ENCODE results near the gene ITPK1. TPM values are rescaled to one million over a fixed set of nuclear protein-coding genes. Genes with fewer than 3 reads are reported as not detected.

The ITPK1 gene
- total RNA-seq, 1 donor from 2014 or later: 25.3 TPM

DNA sequence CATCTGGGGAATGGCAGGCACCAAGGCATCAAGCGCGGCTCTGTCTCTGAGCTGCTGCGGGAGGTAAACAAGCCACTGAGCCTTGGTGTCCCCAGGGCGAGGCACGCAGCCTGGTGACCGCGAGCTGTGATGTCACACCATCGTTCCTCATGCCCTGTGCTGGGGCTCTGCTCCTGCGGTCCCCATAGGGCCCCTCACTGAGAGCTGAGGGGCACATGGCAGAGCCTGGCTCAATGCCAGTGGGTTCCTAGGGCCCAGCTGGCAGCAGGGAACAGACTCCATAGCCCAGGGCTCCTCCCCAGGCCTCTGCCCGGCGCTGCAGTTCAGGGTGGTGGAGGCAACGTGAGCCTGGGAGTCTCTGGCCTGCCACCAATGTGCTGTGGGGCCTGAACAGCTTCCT, 170.2 kb downstream of the ITPK1 start:
- FAIRE-seq: no peak
- DNase-seq (ENCODE audit: low spot score in 2 of 2): no peak

DNA sequence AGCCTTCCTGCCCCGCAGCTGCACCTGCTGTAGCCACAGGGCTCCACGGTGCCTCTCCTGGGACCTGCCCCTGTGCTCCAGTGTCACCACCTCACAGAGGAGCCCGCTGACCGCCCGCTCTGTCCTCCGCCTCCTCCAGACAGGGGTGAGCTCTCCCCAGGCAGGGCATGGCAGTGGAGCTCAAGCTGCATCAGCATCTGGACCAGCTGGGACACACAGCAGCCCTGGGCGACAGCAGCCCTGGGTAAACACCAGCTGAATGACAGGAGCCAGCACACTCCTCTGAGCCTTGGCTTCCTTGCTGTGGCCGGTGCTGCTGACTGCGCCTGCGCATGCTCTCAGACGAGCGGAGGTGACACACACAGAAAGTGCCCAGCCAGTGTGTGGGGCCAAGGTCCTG, 170.7 kb downstream of the ITPK1 start:
- DNase-seq (ENCODE audit: low spot score in 2 of 2): no peak
- FAIRE-seq: no peak

DNA sequence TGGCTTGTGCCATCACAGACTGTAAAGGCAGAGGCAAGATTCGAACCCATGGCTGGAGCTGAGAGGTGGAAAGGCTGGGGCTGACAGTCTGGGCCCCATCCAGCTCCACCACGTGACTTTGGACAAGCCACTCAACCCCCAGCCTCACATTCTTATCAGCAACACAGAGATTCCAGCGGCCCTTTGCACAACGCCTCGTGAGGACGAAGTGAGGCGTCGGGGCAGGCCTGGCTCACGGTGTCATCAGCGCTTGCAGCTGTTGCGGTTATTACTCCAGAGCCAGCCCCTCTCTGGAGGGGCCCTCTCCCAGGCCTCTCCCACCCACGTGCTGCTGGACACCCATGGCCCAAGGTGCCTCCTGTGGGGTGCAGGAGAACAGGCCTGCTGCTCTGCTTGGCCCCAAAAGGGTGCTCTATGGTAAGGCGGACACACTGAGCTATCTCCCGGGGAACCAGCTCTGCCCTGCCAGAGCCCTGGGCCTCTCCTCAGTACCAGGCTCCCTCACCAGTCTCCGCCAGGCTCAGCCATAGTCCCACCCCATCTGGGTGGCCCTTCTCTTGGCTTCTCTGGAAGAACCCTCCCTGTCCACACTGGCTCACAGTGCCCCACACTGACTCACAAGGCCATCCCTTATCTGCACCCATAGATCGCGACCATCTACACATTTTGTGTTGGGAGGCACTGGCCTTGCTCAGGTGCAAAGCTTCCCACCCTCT, 171.7 kb downstream of the ITPK1 start:
- DNase-seq (ENCODE audit: low spot score in 2 of 2) (no peak), FAIRE-seq (no peak)

DNA sequence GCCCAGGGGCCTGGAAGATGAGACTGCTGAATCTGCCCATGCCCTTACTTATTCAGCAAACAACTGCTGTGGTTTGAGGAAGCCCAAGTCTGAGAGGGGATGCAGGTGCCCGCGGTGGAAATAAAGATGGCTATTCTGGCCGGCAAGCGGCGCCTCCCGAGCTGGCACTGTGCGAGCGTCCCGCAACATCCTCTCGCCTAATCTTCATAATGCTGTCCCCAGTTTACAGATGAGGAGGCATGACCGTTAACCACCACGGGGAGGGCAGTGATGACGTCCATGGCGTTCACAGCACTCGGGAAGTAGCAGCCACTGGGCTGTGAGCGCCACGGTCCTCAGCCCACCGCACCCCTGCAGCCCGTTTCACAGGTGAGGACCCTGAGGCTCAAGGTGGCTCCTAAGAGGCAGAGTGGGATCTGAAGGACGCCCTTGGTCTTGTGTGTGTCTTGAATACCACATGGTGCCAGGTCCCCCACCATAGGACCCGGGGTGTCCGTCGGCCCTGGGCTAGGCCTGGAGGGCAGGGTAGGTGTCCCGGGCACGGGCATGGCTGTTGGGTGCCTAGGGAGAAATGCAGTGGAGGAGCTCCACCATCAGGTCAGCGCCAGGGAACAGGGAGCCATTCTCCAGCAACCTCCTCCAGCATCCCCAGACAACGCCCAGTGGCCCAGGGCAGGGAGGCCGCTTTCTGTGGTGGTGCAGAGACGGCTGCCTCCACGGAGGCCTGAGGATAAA, 172.6 kb downstream of the ITPK1 start:
- DNase-seq (ENCODE audit: low spot score in 2 of 2): no peak
- FAIRE-seq: no peak

DNA sequence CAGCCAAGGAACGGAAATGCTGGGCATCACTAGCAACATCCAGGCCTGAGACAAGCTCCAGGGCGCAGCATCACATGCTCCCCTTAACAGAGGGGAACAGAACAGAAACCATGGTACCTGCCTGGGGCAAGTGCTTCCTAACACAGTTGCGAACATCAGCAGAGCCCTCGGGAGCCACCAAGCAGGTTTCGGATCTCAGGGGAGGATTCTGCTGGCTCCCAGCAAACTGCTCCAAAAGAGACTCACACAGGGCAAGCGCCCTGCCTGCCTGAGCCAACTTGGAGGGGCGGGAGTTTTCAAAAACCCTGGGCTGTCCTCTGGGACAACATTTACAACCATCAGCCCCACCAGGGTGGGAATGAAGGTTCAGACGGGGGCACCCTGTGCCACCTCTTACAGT, 173.1 kb downstream of the ITPK1 start:
- FAIRE-seq (no peak), DNase-seq (ENCODE audit: low spot score in 2 of 2) (no peak)

DNA sequence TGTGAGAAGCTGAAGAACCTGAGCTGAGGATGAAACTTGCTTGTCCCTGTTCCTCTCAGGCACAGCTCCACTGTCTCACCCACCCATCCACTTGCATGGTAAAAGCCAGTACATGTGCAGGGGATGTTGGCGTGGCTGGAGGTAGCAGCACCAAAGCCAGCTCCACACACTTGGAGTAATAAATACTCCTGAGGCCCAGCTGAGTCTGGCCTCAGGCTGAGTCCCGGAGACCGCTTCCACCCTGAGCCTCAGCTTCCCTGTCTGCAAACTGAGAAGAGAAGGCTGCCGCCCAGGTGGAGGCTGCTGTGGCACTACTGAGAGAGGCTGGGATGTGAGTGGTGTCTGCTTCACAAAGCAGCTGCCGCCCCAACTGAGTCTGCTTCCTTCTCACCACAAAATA, 173.6 kb downstream of the ITPK1 start:
- DNase-seq (ENCODE audit: low spot score in 2 of 2): no peak
- FAIRE-seq: no peak

DNA sequence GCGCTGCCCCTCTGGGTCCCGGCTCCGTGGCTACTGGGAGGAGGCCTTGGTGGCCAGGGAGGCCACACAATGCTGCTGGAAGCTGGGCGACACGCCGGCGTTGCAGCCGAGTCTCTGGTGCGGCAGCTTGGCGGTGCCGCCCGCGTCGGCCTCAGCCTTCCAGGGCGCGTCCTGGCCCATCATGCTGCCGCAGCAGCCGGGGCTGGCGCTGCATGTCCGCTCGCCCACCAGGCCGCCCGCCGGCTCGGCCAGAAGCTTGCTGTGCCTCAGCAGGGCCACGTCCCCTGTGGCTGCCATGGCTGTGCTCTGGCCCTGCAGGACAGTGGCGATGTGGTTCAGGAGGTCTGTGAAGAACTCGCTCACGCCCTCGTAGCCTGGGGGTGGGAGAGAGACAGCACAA, 174.2 kb downstream of the ITPK1 start:
- FAIRE-seq (no peak), DNase-seq (ENCODE audit: low spot score in 2 of 2) (no peak)

DNA sequence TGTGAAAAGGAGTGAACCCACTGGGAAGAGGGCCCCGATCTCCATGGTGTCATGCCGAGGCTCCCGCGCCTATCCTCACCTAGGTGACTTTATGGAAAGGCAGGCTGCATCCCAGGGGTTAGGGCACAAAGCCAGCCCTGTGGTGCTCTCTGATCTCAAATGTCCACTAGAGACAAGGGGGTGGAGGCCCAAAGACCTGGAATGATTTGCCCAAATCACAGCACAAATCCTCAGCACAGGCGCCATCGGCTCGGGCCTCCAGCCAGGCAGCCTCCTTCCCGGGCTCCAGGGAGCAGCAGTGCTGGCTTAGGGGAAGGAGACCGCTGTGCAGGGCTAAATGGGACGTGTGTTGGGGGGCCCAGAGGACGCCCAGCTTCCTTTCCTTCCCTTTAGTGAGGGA, 175.2 kb downstream of the ITPK1 start:
- FAIRE-seq (no peak), DNase-seq (ENCODE audit: low spot score in 2 of 2) (no peak)

DNA sequence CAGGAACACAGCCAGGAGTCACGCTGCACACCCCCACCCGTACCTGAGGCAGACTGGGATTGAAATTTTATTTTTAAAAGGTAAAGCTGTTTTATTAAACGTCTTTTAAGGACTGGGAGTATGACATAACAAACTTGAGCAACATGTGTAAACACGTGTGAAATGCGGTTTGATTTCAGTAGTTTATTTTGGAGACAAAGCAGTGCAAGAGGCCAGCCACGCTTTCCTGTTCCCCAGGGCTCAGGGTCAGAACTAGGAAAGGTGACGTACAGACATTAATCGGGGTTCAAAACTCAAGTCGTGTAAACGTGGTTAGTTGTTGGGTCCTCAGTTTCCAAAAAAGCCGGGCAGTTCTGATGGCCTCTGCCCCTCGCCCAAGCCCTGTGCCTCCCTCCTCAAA, 176.0 kb downstream of the ITPK1 start:
- no peak for FAIRE-seq

DNA sequence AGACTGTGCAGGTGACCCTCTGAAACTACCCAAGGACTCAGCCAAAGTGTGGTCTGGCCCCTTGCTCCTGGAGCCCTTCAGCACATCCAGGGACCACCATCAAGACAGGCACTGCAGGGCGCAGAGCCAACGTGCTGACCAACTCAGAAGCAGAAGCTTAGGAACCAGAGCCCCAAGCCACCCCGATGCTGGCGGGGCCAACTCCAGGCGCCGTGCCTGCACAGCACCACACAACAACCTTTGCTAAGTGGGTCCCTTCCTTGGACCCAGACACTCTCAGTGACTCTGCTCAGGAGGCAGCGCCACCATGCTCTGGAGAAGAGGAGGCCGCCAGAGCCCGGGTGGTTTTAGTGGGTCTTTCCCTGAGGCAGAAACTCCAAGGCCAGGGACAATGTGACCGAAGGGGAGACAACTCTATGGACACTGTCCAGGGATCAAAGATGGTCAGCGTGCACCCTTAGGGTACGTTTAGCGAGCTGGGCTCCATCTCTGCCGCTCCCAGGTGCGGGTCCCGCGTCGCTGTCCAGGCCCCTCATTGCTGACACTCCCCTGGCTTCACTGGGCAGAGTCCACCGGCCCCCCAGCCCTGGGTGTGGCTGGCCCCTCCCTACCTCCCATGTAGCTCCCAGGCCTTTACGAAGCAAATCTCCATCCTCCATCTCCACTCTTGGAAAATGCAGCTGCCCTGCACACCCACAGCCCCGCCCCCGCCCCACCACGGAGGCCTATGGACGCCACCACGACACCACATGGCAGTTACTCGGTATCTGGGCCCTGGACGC, 176.6 kb downstream of the ITPK1 start:
- no peak for DNase-seq (ENCODE audit: low spot score in 2 of 2)
- no peak for FAIRE-seq

More for the DNA sequence above, 176.0 kb downstream of the ITPK1 start:
- DNase-seq (ENCODE audit: low spot score in 2 of 2): no peak

DNA sequence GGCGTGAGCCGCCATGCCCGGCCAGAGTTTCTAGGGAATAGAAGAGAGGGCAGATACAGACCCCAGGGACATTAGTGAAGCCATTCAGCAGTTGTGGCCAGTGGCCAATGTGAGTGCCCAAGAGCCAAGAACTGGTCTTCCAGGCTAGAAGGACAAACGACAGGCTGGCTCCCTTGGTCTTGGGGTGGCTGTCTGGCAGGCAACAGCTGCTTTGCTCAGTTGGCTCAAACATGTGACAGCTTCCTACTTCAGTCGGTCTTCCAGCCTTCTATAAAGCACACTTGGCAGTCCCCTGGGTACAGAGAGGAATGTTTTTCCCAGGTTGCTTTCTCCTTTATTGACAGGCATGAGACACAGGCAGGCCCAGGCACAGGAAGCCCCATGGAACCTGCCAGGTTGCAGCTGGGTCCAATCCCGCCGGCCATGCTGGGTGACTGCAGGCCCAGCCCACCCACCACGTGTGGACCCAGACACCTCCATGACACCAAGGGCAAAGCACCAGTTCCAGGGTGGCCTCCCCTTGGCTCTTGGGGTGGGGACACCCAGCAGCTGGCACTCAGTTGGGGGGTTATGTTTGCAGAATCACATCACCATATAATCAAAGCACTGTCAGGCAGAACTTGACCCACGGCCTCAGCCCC, 177.4 kb downstream of the ITPK1 start:
- FAIRE-seq (no peak), DNase-seq (ENCODE audit: low spot score in 2 of 2) (no peak)

DNA sequence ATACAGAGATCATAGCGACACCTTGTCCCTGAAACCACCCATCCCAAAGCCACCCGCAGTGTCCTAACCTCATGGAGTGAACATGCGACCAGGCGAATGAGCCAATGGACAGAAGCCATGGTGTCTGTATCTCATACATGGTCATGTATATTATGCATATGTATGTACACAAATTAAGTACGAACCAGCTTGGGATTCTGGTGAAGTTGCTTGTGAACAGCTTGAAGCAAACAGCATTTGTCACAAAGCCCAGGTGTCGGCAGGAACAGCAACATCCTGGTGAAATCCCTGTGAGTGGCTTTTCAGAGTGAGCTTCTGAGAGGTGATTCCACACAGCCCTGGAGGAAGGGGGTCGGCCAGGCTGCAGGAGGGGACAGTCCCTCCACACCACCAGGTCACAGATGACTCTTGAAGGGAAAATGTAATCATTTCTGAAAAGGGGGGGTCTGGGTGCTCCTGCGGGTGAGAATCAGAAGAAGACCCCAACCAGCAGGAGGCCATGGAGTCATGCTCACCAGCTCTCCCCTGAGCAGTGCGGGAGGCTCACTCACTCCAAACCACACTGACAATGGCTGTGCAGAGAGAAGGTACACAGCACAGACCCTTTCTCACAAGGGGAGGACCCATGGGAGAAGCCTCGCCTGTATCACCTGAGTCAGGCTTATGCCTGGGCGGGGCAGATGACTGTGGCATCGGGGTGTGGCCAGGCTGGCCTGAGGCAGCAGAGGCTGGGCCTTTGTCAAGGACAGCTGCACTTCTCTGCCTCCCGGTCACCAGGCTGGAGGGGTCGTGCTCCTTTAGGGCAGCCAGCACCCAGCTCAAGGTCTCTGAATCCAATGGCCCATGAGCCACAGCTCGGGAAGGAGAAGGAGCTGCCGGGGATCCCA, 178.4 kb downstream of the ITPK1 start:
- DNase-seq (ENCODE audit: low spot score in 2 of 2) (no peak), FAIRE-seq (no peak)

DNA sequence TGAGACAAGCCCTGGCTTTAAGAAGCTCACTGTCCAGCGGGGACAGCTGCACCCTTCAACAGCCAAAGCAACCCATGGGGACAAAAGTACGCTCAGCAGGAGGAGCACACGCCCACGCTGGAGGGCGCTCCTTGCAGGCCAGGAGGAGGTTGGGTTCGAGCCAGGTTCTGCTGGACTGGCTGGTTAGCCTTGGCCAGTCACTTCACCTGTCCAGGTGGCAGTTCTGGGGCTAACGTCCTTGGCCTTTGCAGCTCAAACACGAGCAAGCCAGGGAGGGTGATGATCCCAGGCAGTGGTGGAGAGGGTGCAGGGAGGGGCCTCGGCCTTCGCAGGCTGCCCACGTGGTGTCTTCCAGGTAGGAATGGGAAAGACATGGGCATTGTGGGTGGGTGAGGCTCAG, 179.6 kb downstream of the ITPK1 start:
- no peak for FAIRE-seq
- no peak for DNase-seq (ENCODE audit: low spot score in 2 of 2)

DNA sequence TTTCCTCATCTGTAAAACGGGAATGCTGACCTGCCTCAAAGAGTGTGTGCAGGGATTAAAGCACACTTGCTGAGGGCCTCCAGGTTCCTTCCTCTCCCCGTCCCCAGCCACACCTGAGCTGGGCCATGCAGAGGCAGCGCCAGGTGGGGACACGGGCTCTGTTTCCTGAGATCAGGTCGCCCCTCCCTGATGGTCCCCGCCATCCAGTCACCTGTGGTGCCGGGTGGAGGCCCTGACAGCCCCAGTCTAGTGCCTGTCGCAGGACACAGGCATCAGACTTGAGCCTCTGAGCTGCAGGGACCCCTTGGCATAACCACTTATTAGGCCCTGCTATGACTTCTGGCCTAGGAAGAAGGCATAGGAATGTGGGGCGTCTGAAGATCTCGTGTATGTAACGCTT, 180.3 kb downstream of the ITPK1 start:
- FAIRE-seq (no peak), DNase-seq (ENCODE audit: low spot score in 2 of 2) (no peak)

DNA sequence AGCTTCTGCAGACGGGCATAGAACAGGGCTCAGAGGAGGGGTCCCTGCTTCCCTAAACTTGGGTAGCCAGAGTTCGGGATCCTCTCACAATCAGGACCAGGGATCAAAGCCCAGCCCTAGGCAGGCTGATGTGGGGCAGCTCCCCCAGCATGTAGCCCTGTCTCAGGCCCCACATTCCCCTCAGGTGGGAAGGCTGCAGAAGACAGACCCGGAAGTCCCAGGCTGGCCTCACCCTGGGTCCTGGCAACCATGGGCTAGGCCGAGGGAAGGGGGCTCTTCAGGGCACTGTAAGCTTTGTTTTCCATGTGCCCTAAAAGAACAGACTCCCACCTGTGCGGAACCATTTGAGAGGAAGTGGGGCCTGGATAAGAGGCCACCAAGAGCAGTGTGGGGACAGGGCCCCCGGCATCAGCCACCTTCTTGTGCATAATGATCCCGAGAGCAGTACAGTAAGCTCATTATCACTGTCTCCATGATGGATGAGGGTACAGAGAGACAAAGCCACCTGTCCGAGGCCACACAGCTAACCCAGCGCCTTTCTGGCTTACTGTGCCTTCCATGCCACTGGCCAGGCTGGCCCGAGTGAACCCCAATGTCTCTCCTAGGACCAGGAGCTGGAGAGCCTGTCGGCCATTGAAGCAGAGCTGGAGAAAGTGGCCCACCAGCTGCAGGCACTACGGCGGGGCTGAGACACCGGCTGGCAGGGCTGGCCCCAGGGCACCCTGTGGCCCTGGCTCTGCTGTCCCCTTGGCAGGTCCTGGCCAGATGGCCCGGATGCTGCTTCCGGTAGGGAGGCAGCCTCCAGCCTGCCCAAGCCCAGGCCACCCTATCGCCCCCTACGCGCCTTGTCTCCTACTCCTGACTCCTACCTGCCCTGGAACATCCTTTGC, 181.3 kb downstream of the ITPK1 start:
- FAIRE-seq (no peak), DNase-seq (ENCODE audit: low spot score in 2 of 2) (no peak)

DNA sequence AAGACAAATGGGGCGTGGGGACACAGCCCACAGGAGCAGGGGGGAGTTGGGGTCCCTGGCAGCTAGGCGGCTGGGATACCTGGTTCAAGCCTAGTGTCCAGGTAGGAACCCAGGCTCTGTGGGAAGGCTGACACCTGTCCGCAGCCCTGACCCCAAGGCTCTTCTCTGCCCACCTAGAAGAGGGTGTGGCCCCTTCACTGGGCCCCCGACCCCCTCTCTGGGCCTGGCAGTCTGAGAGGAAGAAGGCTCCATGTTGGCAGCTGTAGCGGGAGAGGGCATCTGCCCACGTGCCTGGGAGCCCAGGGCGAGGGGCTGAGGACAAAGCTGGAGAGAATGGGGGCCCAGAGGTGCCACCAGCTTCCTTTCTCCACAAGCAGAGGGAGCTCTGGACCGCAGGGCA, 182.2 kb downstream of the ITPK1 start:
- FAIRE-seq: no peak
- no peak for DNase-seq (ENCODE audit: low spot score in 2 of 2)

DNA sequence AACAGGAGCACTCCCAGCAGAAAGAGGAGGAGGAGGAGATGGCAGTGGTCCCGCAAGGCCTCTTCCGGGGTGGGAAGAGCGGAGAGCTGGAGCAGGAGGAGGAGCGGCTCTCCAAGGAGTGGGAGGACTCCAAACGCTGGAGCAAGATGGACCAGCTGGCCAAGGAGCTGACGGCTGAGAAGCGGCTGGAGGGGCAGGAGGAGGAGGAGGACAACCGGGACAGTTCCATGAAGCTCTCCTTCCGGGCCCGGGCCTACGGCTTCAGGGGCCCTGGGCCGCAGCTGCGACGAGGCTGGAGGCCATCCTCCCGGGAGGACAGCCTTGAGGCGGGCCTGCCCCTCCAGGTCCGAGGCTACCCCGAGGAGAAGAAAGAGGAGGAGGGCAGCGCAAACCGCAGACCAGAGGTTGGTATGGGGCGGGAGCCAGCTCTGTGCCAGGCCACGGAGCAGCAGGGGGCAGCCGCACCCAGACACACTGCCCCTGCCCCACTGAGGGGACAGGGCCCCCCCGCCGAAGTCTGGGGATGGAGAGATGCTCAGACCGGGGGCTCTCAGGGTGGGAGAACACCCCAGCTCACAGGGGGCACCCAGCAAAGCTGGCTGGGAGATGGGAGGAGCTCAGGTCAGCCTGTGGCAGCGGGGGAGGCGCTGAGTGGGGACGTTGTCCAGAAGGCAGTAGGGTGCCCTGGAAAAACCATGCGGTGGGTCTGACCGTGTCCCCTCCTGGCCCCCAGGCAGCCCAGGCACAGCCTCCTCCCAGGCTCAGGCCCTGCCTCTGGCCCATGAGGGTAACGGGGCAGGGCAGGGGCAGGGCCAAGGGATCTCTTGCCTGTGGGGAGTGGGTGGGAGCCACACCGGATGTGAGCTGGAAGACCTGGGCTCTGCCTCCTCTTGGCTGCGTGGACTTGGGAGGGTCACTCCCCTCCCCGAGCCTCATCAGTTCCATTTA, 183.0 kb downstream of the ITPK1 start:
- FAIRE-seq (no peak), DNase-seq (ENCODE audit: low spot score in 2 of 2) (no peak)

Measured in frontal cortex (tissue), 4 donors.